Stomach (tissue), 9 donors: Measurements from ENCODE around the gene LRRC8C. TPM values are rescaled to one million over a fixed set of nuclear protein-coding genes. Genes with fewer than 3 reads are reported as not detected.

Experiments
- DNase-seq, 2 donors: peaks; one replicate each; pipeline versions ENCODE4 v3.0.0 to v3.0.0-alpha.2; 2013 to 2019
- H3K27ac ChIP-seq, 5 donors: fragments of 200-600 bp in 4 of 5; sonication (generic) in 4 of 5; one replicate each; pipeline ENCODE4 v1.5.1; 2013 to 2019; ENCODE audit warnings: mild to moderate bottlenecking in 1 of 5, moderate library complexity in 1 of 5
- H3K27me3 ChIP-seq, 3 donors: fragments of 200-600 bp; sonication (generic); one replicate each; pipeline ENCODE4 v1.5.1; 2017 to 2019; ENCODE audit warnings: mixed run types in 1 of 3
- H3K36me3 ChIP-seq, 4 donors: fragments of 200-600 bp; sonication (generic); 1 replicate in 3 of 4; 2 replicates in 1 of 4; pipeline ENCODE4 v1.5.1; 2016 to 2019
- H3K4me1 ChIP-seq, 4 donors: fragments of 200-600 bp; sonication (generic); one replicate each; pipeline ENCODE4 v1.5.1; 2016 to 2019
- H3K4me3 ChIP-seq, 4 donors: fragments of 200-600 bp; sonication (generic) in 3 of 4; one replicate each; pipeline ENCODE4 v1.5.1; 2016 to 2019; ENCODE audit warnings: mild to moderate bottlenecking in 1 of 4
- H3K9me3 ChIP-seq, 4 donors: fragments of 200-600 bp; sonication (generic); one replicate each; pipeline ENCODE4 v1.5.1; 2016 to 2019
- EP300 ChIP-seq: sonication (generic); formaldehyde crosslinking; IDR thresholded peaks from one replicate; pipeline ENCODE4 v1.6.1; 2017; ENCODE audit warnings: antibody characterized with exemption
- POLR2A ChIP-seq, 4 donors: fragments of 450-650 bp; IDR thresholded peaks; one replicate each; pipeline ENCODE4 v1.6.1; 2016; ENCODE audit warnings: antibody characterized with exemption in 4 of 4, control low read depth in 2 of 4, mild to moderate bottlenecking in 1 of 4, moderate library complexity in 1 of 4
- POLR2AphosphoS5 ChIP-seq, 3 donors: sonication (generic); formaldehyde crosslinking; IDR thresholded peaks; one replicate each; pipeline ENCODE4 v1.6.1; 2016; ENCODE audit warnings: antibody characterized with exemption in 3 of 3
- WGBS, 5 donors: extraction: QIAGEN DNeasy Blood & Tissue Kit in 3 of 5; methylation state at CpG; one replicate each; pipeline versions ENCODE4 v1.1.5 to v1.1.7; 2013 to 2018; 5-methylcytosine and 5-hydroxymethylcytosine counted together
- intact Hi-C: fragments of 100-400 bp; cut with DNase I; formaldehyde crosslinking; loops from one replicate; pipeline ENCODE4 v1.15.1; 2023; ENCODE audit warnings: low total_unique reads
- polyA plus RNA-seq, 3 donors: library from polyadenylated mRNA; stranded (reverse); fragments of 200-250 nt; gene quantifications; one replicate each; pipeline ENCODE4 v1.2.3, GENCODE V29; 2013
- total RNA-seq, 5 donors: library from RNA; depleted of rRNA; stranded (reverse); fragments of >200 nt; gene quantifications; one replicate each; pipeline versions ENCODE4 v1.1.0 to v1.2.3, GENCODE V29; 2014 to 2016
- TF ChIP-seq, protein P1 (sequence below), 7 experiments: fragments of 450-650 bp in 4 of 7; fragments of 200-600 bp in 3 of 7; sonication (generic) in 3 of 7; IDR thresholded peaks; one replicate each; pipeline ENCODE4 v1.5.1; 2016 to 2019; ENCODE audit warnings: antibody characterized with exemption in 7 of 7, control low read depth in 2 of 7, mild to moderate bottlenecking in 1 of 7
- donor health status: healthy with polysubstance abuse.
- donor health status: Bipolar disorder and iron deficiency.
- donor health status: healthy.

LRRC8C gene
- total and polyA plus RNA-seq, 8 donors = 0.45 to 14.8 (median 1.4) TPM

DNA sequence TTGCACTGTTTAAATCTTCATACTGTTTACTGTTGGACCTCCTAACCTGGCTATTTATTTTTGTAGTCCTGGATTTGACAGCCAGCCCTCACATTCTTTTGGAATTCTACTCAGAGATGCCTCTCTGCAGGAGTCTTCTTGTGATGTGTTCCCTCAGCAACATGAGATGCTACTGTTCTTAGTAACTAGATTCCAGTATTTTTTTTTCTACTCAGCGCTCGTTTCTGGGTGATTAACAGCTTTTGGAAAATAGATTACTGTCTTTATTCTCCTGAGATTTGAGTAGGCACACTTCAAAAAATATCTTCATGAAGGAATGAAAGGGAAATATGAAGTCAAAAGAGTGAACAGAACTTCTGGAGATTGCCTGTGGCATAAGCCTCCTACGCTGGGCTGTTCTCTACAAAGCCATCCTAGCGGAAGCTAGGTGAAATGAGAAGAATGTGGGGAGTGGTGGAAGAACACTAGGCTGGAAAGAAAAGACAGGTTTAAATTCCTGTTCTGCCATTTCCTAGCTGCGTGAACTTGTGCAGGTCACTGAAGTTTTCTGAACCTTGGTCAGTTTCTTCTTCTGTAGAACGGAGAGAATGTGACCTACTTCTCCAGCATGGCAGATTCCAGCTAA lies 75.9 kb downstream of the LRRC8C start:
- TF ChIP-seq, protein P1, sequence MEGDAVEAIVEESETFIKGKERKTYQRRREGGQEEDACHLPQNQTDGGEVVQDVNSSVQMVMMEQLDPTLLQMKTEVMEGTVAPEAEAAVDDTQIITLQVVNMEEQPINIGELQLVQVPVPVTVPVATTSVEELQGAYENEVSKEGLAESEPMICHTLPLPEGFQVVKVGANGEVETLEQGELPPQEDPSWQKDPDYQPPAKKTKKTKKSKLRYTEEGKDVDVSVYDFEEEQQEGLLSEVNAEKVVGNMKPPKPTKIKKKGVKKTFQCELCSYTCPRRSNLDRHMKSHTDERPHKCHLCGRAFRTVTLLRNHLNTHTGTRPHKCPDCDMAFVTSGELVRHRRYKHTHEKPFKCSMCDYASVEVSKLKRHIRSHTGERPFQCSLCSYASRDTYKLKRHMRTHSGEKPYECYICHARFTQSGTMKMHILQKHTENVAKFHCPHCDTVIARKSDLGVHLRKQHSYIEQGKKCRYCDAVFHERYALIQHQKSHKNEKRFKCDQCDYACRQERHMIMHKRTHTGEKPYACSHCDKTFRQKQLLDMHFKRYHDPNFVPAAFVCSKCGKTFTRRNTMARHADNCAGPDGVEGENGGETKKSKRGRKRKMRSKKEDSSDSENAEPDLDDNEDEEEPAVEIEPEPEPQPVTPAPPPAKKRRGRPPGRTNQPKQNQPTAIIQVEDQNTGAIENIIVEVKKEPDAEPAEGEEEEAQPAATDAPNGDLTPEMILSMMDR (IDR thresholded peaks at IDR 0.05) = no peak
- no peak for TF ChIP-seq EP300
- TF ChIP-seq POLR2AphosphoS5 (IDR thresholded peaks at IDR 0.05) = no peak
- no peak for TF ChIP-seq POLR2A (IDR thresholded peaks at IDR 0.05)
- no peak for DNase-seq
- Histone ChIP-seq H3K4me3 (no peak overlapping the region), H3K27ac (no peak overlapping the region), H3K27me3 (no peaks in the 10 kb centered on the region), H3K4me1 (no peaks in the 10 kb centered on the region), H3K36me3 (peaks cover 6 to 14% (median 13%) of the 10 kb centered on the region in 4 donors), H3K9me3 (no peaks in the 10 kb centered on the region)
- WGBS, 5 donors = 80 to 84% (median 81%) methylated on average over 6 of the region's 6 CpGs
- intact Hi-C loops = no loop called here

DNA sequence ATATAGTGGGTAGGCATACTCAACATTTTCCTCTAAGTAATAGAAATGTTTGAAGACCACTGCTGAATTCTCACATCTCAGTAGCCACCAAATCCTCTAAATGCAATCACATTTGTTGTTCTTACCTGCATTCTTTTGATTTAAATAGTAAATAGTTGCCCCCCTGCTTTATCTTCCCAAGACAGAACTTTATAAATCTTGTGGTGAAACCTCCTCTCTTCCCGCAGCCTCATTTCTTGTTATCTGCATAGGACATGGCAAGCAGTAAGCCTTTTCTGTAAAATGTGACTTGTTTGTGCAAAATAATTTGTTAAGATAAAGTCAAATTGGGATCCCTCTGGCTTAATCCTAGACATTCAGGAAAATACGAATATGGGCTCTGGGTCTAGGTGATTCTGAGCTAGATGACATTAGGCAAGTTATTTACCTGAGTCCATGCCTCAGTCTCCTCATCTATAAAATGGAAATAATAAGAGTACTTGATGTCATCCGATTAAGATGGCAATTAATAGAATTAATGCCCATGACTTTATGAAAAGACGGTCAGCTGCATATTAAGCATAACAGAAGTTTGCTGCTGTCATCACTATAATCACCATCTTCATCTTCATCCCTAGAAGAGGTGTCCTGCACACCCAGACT lies 77.7 kb downstream of the LRRC8C start:
- WGBS, 5 donors = 91 to 97% (median 95%) methylated on average over 4 of the region's 4 CpGs
- intact Hi-C loops = no loop called here
- no peaks in the 10 kb centered on the region for H3K9me3 ChIP-seq

DNA sequence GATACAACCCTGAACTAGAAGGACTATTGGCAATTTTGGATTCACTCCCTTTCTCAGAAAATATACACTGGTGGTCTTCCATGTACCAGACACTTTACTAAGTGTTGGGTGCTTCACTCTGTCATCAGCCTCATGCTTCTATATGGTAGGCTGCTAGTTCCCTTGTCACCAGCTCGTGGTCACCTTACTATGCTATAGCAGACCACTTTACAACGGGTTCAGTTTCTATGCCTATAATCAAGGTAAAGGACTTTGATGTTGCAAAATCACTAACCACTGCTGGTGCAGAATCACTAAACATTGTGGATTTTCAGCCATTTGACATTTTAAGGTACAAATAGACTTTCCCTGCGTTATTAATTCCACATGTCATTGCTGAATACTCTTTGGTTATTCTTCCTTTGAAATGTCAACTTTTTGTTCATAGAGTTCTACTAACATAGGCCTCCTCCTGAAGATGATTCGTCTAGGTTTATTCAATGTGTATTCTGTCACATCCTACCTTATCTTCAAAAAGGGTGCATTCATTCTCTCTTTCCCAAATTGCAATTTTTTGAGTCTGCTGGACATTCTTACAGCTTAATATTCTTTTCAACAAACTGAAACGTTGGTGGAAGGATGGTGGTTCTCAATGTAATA lies 78.3 kb downstream of the LRRC8C start:
- no peak for DNase-seq
- TF ChIP-seq, protein P1 (IDR thresholded peaks at IDR 0.05) = no peak
- TF ChIP-seq POLR2AphosphoS5 (IDR thresholded peaks at IDR 0.05) (no peak), POLR2A (IDR thresholded peaks at IDR 0.05) (no peak), EP300 (no peak)
- Histone ChIP-seq H3K4me1 (no peaks in the 10 kb centered on the region), H3K36me3 (peaks cover 11 to 23% (median 17%) of the 10 kb centered on the region in 4 donors), H3K9me3 (no peaks in the 10 kb centered on the region), H3K27ac (no peak overlapping the region), H3K4me3 (no peak overlapping the region), H3K27me3 (no peaks in the 10 kb centered on the region)
- WGBS, 5 donors = 81 to 89% (median 86%) methylated on average over 5 of the region's 5 CpGs
- intact Hi-C loops = no loop called here

More for the DNA sequence above, 77.7 kb downstream of the LRRC8C start:
- Histone ChIP-seq H3K36me3 (peaks cover 11 to 23% (median 17%) of the 10 kb centered on the region in 4 donors), H3K4me3 (no peak overlapping the region), H3K27ac (no peak overlapping the region), H3K27me3 (no peaks in the 10 kb centered on the region), H3K4me1 (no peaks in the 10 kb centered on the region)
- no peak for DNase-seq
- TF ChIP-seq EP300 (no peak), POLR2AphosphoS5 (IDR thresholded peaks at IDR 0.05) (no peak), POLR2A (IDR thresholded peaks at IDR 0.05) (no peak)
- TF ChIP-seq, protein P1 (IDR thresholded peaks at IDR 0.05) = no peak

DNA sequence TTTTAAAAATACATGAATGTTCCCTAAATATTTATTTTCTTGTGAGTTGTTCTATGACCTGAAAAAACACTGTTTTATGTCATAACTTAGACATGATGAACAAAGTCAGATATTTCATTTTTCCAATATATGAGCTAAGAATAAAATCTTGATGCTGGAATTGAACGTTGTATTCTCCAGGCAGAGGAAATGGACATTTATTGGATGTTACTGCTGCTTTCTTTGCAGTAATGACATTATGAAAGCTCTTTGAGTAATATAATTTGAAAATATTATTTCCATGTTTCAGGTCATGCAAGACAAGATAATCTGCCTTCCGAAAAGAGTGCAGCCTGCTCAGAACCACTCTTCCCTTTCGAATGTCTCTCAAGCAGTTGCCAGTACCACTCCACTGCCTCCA lies 79.5 kb downstream of the LRRC8C start:
- Histone ChIP-seq H3K4me3 (no peak overlapping the region), H3K27me3 (no peaks in the 10 kb centered on the region), H3K4me1 (no peaks in the 10 kb centered on the region), H3K9me3 (no peaks in the 10 kb centered on the region), H3K36me3 (peaks cover 11 to 23% (median 17%) of the 10 kb centered on the region in 4 donors), H3K27ac (no peak overlapping the region)
- DNase-seq = no peak
- no peak for TF ChIP-seq POLR2AphosphoS5 (IDR thresholded peaks at IDR 0.05)
- TF ChIP-seq POLR2A (IDR thresholded peaks at IDR 0.05) = no peak
- TF ChIP-seq, protein P1 (IDR thresholded peaks at IDR 0.05) = no peak
- no peak for TF ChIP-seq EP300
- WGBS, 5 donors = 90 to 96% (median 96%) methylated on average over 3 of the region's 3 CpGs
- intact Hi-C loops = no loop called here
